HepG2 (cell line): ENCODE measurements around the gene SEZ6L. TPM values are rescaled to one million over a fixed set of nuclear protein-coding genes. Genes with fewer than 3 reads are reported as not detected.

Source experiments
- ATAC-seq: fragments of 200-7000 bp; cut with Tn5 transposase; 3 replicates; pipeline ENCODE4 v1.9.1; 2020; ENCODE audit warnings: mild to moderate bottlenecking, moderate library complexity
- BruUV-seq: library from RNA; stranded (reverse); fragments of 400-500 nt; replicated peaks from 2 replicates; lab custom pipeline; 2021; lab: Mats Ljungman, UMichigan
- CTCF ChIA-PET: fragments of 300-600 bp; formaldehyde crosslinking; extraction: SDS; loops from one replicate; lab custom pipeline; 2021; ENCODE audit warnings: low total read pairs, inconsistent platforms, low intra/inter-chr PET ratio; lab: Yijun Ruan, JAX
- POLR2A ChIA-PET: fragments of 350-600 bp; sonication (Branson Sonifier 250); formaldehyde crosslinking; loops from one replicate; lab custom pipeline; 2020; ENCODE audit warnings: antibody characterized with exemption, inconsistent platforms; lab: Yijun Ruan, JAX
- DNase-seq: peaks from one replicate; pipeline ENCODE4 v3.0.0-alpha.2; 2015; ENCODE audit warnings: low spot score
- FAIRE-seq: peaks from 3 replicates; lab custom pipeline; 2011; peaks lifted over from hg19 to GRCh38; lab: Jason Lieb, UNC
- H2AFZ ChIP-seq: one replicate; pipeline ENCODE4 v1.6.1; 2011; ENCODE audit warnings: low read length, inconsistent platforms
- H3K27ac ChIP-seq: fragments of 300-600 bp; 3 replicates; pipeline ENCODE4 v1.8.0; 2011; ENCODE audit warnings: mixed run types, mild to moderate bottlenecking, mixed read lengths, low read length, inconsistent platforms; ENCODE audit not compliant: insufficient read depth; ENCODE audit errors: extremely low read length
- H3K27me3 ChIP-seq, 2 experiments: fragments of 200-600 bp in 1 of 2; 2 replicates in 1 of 2; 3 replicates in 1 of 2; pipeline versions ENCODE4 v1.6.0 to v1.8.0; 2011; ENCODE audit warnings: low read length in 2 of 2, mild to moderate bottlenecking in 2 of 2, moderate library complexity in 2 of 2, inconsistent platforms in 1 of 2; ENCODE audit not compliant: insufficient read depth in 2 of 2, control insufficient read depth in 1 of 2
- H3K36me3 ChIP-seq, 2 experiments: fragments of 200-600 bp in 1 of 2; replicated peaks in 1 of 2; 2 replicates in 1 of 2; 3 replicates in 1 of 2; pipeline versions ENCODE4 v1.5.1 to v1.8.0; 2011; ENCODE audit warnings: low read length in 2 of 2, inconsistent platforms in 1 of 2; ENCODE audit not compliant: insufficient read depth in 2 of 2, control insufficient read depth in 1 of 2
- H3K4me1 ChIP-seq: 2 replicates; pipeline ENCODE4 v1.5.1; 2012; ENCODE audit warnings: low read length, inconsistent platforms; ENCODE audit not compliant: insufficient read depth
- H3K4me2 ChIP-seq: 2 replicates; pipeline ENCODE4 v1.6.0; 2011; ENCODE audit warnings: low read depth, low read length, inconsistent platforms
- H3K4me3 ChIP-seq, 3 experiments: fragments of 200-600 bp in 1 of 3; sonication (generic), shearing (Covaris generic) in 1 of 3; replicated peaks in 1 of 3; 2 replicates each; pipeline ENCODE4 v1.5.1; 2011 to 2016; ENCODE audit warnings: low read length in 3 of 3, inconsistent platforms in 2 of 3, low read depth in 2 of 3, mild to moderate bottlenecking in 2 of 3, control low read depth in 1 of 3, mixed read lengths in 1 of 3; ENCODE audit not compliant: insufficient read depth in 1 of 3
- H3K79me2 ChIP-seq: one replicate; pipeline ENCODE4 v1.6.1; 2011; ENCODE audit warnings: low read length, inconsistent platforms; ENCODE audit not compliant: insufficient read depth
- H3K9ac ChIP-seq: 2 replicates; pipeline ENCODE4 v1.6.0; 2011; ENCODE audit warnings: mild to moderate bottlenecking, low read depth, low read length, inconsistent platforms; ENCODE audit not compliant: insufficient read depth
- H3K9me3 ChIP-seq: 2 replicates; pipeline ENCODE4 v1.5.1; 2012; ENCODE audit warnings: mild to moderate bottlenecking, low read length
- H4K20me1 ChIP-seq: 2 replicates; pipeline ENCODE4 v1.6.0; 2011; ENCODE audit warnings: inconsistent platforms, mild to moderate bottlenecking, low read length, moderate library complexity; ENCODE audit not compliant: insufficient read depth
- ARNTL ChIP-seq: sonication (generic); formaldehyde crosslinking; IDR thresholded peaks from 2 replicates; pipeline ENCODE4 v1.4.0; 2020; ENCODE audit warnings: mild to moderate bottlenecking, missing genetic modification reagents
- RBFOX2 ChIP-seq: fragments of 200-400 bp; formaldehyde crosslinking; IDR thresholded peaks from 2 replicates; pipeline ENCODE4 v1.6.1; 2017; ENCODE audit warnings: low read depth, mild to moderate bottlenecking, low read length
- ZNF232 ChIP-seq: sonication (generic); formaldehyde crosslinking; IDR thresholded peaks from 2 replicates; pipeline ENCODE4 v1.4.0; 2020; ENCODE audit warnings: missing genetic modification reagents, borderline replicate concordance
- ZNF782 ChIP-seq: sonication (generic); formaldehyde crosslinking; IDR thresholded peaks from 2 replicates; pipeline ENCODE4 v1.4.0; 2020; ENCODE audit warnings: missing genetic modification reagents, mild to moderate bottlenecking, borderline replicate concordance
- ZSCAN29 ChIP-seq: sonication (generic); formaldehyde crosslinking; conservative IDR thresholded peaks from 2 replicates; pipeline ENCODE4 v1.4.0; 2020; ENCODE audit warnings: mild to moderate bottlenecking, missing genetic modification reagents
- WGBS: methylation state at CpG from one replicate; pipeline ENCODE4 v1.1.6; 2017; ENCODE audit warnings: low lambda C conversion rate; 5-methylcytosine and 5-hydroxymethylcytosine counted together
- in situ Hi-C: cut with HindIII; loops from 2 replicates; pipeline ENCODE4 v1.10.0; 2017; ENCODE audit warnings: low pct_unique_long_range_greater_than_20kb; ENCODE audit not compliant: extremely low pct_ligation_motif_present
- intact Hi-C: fragments of 100-400 bp; cut with micrococcal nuclease; formaldehyde crosslinking; loops from one replicate; pipeline ENCODE4 v1.10.0; 2022; ENCODE audit not compliant: unreplicated experiment
- polyA plus RNA-seq, 8 experiments: library from polyadenylated mRNA; depleted of rRNA in 3 of 8; stranded (reverse) in 7 of 8; unstranded in 1 of 8; fragments of >200 nt; fragmentation: Illumina TruSeq in 4 of 8; extraction: Trizol in 4 of 8; gene quantifications; 2 replicates each; pipeline versions ENCODE4 v1.2.1 to v1.2.3, GENCODE V29; 2011 to 2016; ENCODE audit warnings: low read depth in 4 of 8, missing spikeins in 1 of 8, mixed read lengths in 1 of 8; ENCODE audit not compliant: insufficient read depth in 1 of 8
- total RNA-seq, 5 experiments: library from RNA; depleted of rRNA; stranded (reverse); fragments of >200 nt; fragmentation: Illumina TruSeq; extraction: Trizol; gene quantifications; 2 replicates each; pipeline ENCODE4 v1.2.3, GENCODE V29; 2016; ENCODE audit warnings: low read depth in 1 of 5
- TF ChIP-seq, protein P1 (sequence below): sonication (generic); formaldehyde crosslinking; IDR thresholded peaks from 2 replicates; pipeline ENCODE4 v1.4.0; 2020; ENCODE audit warnings: missing genetic modification reagents

SEZ6L gene
- total and polyA plus RNA-seq, 2 of the 13 experiments (the other 11 are each of a cell fraction or from before 2014, with no cell fraction given) = not detected

GRCh38 chr22:26122920-26123468, 46.3 kb upstream of the SEZ6L start:
- Histone ChIP-seq H2AFZ (no peak overlapping the region), H3K4me3 (no peak overlapping the region), H3K79me2 (no peaks in the 10 kb centered on the region), H3K4me2 (no peak overlapping the region), H3K4me1 (no peaks in the 10 kb centered on the region), H3K27me3 (no peaks in the 10 kb centered on the region; a peak in 1 of 5 replicates), H3K9me3 (no peaks in the 10 kb centered on the region), H3K36me3 (no peaks in the 10 kb centered on the region), H3K27ac (no peak overlapping the region), H4K20me1 (no peaks in the 10 kb centered on the region), H3K9ac (no peak overlapping the region)
- DNase-seq = no peak
- in situ Hi-C loops (no loop called here), intact Hi-C loops (no loop called here)
- no TSS peak for BruUV-seq
- CTCF ChIA-PET = no interaction called here
- FAIRE-seq = no peak
- no peak for ATAC-seq
- WGBS = 43% methylated on average over 4 of the region's 4 CpGs
- POLR2A ChIA-PET = no interaction called here
- no peak for TF ChIP-seq ZNF782 (CRISPR knock-in tag)
- TF ChIP-seq RBFOX2 = no peak
- TF ChIP-seq ARNTL = no peak
- no peak for TF ChIP-seq ZNF232
- TF ChIP-seq ZSCAN29 (CRISPR knock-in tag) = no peak

GRCh38 chr22:26124991-26125725, 44.1 kb upstream of the SEZ6L start:
- in situ Hi-C loops = no loop called here
- no peaks in the 10 kb centered on the region; a peak in 1 of 5 replicates for H3K27me3 ChIP-seq
- H3K9me3 ChIP-seq = no peaks in the 10 kb centered on the region
- H3K79me2 ChIP-seq = no peaks in the 10 kb centered on the region
- WGBS = 37% methylated on average over 5 of the region's 10 CpGs
- ChIA-PET CTCF (no interaction called here), POLR2A (no interaction called here)
- no peak overlapping the region for H3K27ac ChIP-seq
- FAIRE-seq = no peak
- no peaks in the 10 kb centered on the region for H3K36me3 ChIP-seq
- ATAC-seq = no peak
- intact Hi-C loops = no loop called here
- no peak for DNase-seq
- no peak overlapping the region for H3K4me2 ChIP-seq
- no peak overlapping the region for H2AFZ ChIP-seq
- BruUV-seq = no TSS peak
- H3K9ac ChIP-seq = no peak overlapping the region
- H4K20me1 ChIP-seq = no peaks in the 10 kb centered on the region
- no peaks in the 10 kb centered on the region for H3K4me1 ChIP-seq
- no peak overlapping the region for H3K4me3 ChIP-seq
- TF ChIP-seq, protein P1, sequence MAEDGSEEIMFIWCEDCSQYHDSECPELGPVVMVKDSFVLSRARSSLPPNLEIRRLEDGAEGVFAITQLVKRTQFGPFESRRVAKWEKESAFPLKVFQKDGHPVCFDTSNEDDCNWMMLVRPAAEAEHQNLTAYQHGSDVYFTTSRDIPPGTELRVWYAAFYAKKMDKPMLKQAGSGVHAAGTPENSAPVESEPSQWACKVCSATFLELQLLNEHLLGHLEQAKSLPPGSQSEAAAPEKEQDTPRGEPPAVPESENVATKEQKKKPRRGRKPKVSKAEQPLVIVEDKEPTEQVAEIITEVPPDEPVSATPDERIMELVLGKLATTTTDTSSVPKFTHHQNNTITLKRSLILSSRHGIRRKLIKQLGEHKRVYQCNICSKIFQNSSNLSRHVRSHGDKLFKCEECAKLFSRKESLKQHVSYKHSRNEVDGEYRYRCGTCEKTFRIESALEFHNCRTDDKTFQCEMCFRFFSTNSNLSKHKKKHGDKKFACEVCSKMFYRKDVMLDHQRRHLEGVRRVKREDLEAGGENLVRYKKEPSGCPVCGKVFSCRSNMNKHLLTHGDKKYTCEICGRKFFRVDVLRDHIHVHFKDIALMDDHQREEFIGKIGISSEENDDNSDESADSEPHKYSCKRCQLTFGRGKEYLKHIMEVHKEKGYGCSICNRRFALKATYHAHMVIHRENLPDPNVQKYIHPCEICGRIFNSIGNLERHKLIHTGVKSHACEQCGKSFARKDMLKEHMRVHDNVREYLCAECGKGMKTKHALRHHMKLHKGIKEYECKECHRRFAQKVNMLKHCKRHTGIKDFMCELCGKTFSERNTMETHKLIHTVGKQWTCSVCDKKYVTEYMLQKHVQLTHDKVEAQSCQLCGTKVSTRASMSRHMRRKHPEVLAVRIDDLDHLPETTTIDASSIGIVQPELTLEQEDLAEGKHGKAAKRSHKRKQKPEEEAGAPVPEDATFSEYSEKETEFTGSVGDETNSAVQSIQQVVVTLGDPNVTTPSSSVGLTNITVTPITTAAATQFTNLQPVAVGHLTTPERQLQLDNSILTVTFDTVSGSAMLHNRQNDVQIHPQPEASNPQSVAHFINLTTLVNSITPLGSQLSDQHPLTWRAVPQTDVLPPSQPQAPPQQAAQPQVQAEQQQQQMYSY (CRISPR knock-in tag) = no peak
